Brain microvascular endothelial cell (primary cell): ENCODE data around the gene HTR3E.

Experiments
- DNase-seq: peaks from one replicate; pipeline ENCODE4 v3.0.0-alpha.2; 2020
- H3K27ac ChIP-seq: fragments of 250-450 bp; sonication (Bioruptor Pico); 2 replicates; pipeline ENCODE4 v1.5.1; 2020; ENCODE audit warnings: mild to moderate bottlenecking, moderate library complexity
- H3K27me3 ChIP-seq: fragments of 250-450 bp; sonication (Bioruptor Pico); replicated peaks from 2 replicates; pipeline ENCODE4 v1.5.1; 2020; ENCODE audit warnings: mild to moderate bottlenecking
- H3K36me3 ChIP-seq: fragments of 250-450 bp; sonication (Bioruptor Pico); replicated peaks from 2 replicates; pipeline ENCODE4 v1.5.1; 2020; ENCODE audit warnings: mild to moderate bottlenecking
- H3K4me3 ChIP-seq: 2 replicates; pipeline ENCODE4 v1.5.1; 2011; ENCODE audit warnings: low read depth, mild to moderate bottlenecking, control low read depth, low read length, moderate library complexity
- in situ Hi-C: cut with HindIII; loops from 2 replicates; pipeline ENCODE4 v1.10.0; 2017; ENCODE audit warnings: low sequenced_read_pairs, low pct_ligation_motif_present
- TF ChIP-seq, protein P1 (sequence below): IDR thresholded peaks from 2 replicates; pipeline ENCODE4 v1.5.1; 2011; ENCODE audit warnings: low read depth, mild to moderate bottlenecking, moderate library complexity, low read length, control low read depth, inconsistent platforms; ENCODE audit errors: missing control alignments

HTR3E gene

DNA sequence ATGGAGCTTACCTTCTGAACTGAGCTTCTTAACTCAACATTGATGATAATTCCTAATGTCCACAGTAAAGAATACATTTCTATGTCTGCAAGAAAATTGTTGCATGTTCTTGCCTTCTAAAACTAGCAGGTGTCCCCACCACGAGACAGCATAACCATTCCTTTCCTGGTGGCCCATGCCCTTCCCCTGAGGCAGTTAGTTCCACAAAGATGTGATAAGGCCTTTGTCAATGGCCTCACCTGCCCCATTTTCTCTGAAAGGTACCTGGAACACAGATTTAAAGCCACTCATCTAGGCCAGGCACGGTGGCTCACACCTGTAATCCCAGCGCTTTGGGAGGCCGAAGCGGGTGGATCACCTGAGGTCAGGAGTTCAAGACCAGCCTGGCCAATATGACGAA, 21.0 kb upstream of the HTR3E start:
- Histone ChIP-seq H3K27ac (no peak overlapping the region), H3K36me3 (no peaks in the 10 kb centered on the region), H3K4me3 (no peak overlapping the region), H3K27me3 (peaks cover 2% of the 10 kb centered on the region)
- in situ Hi-C loops: no loop called here
- TF ChIP-seq, protein P1, sequence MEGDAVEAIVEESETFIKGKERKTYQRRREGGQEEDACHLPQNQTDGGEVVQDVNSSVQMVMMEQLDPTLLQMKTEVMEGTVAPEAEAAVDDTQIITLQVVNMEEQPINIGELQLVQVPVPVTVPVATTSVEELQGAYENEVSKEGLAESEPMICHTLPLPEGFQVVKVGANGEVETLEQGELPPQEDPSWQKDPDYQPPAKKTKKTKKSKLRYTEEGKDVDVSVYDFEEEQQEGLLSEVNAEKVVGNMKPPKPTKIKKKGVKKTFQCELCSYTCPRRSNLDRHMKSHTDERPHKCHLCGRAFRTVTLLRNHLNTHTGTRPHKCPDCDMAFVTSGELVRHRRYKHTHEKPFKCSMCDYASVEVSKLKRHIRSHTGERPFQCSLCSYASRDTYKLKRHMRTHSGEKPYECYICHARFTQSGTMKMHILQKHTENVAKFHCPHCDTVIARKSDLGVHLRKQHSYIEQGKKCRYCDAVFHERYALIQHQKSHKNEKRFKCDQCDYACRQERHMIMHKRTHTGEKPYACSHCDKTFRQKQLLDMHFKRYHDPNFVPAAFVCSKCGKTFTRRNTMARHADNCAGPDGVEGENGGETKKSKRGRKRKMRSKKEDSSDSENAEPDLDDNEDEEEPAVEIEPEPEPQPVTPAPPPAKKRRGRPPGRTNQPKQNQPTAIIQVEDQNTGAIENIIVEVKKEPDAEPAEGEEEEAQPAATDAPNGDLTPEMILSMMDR: no peak
- no peak for DNase-seq

DNA sequence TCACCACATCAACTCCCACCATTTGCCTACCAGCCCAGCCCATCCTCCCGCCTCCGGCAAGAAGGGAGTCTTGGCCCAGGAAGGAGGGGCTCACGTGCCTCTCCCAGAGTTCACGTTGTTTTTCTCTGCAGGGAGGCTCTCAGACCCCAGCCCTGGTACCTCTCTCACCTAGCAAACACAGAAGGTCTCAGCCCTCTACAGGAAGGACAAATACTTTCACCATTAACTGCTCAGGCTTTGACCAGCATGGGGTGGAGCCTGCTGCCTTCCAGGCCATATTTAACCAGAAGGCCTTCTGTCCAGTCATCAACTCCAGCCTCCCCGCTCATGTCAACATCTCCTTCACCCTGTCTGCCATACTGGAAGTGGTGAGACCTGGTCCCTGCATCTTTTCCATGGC, 19.0 kb upstream of the HTR3E start:
- H3K27me3 ChIP-seq: peaks cover 2% of the 10 kb centered on the region
- no peak overlapping the region for H3K4me3 ChIP-seq
- in situ Hi-C loops: no loop called here
- H3K27ac ChIP-seq: no peak overlapping the region
- TF ChIP-seq, protein P1: no peak
- no peaks in the 10 kb centered on the region for H3K36me3 ChIP-seq
- no peak for DNase-seq

DNA sequence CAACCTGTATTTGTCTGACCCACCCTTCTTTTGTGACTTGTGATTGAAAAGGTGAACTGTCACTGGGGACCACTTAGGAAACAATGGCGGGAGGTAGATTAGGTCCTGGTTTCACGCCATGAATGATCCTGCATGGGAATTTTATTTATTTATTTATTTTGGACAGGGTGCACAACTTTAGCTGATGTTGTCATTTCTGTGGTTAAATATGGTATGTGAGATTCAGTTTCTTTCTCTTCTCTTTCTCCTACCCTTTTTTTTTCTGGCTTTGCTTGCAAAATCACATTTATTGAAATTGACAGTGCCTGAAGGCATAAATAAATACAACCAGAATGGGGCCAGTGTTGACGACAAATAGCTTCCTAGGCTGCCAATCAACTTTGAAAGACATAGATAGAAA, 18.0 kb upstream of the HTR3E start:
- in situ Hi-C loops: no loop called here
- no peak overlapping the region for H3K27ac ChIP-seq
- no peaks in the 10 kb centered on the region for H3K36me3 ChIP-seq
- no peak overlapping the region for H3K4me3 ChIP-seq
- no peak for DNase-seq
- TF ChIP-seq, protein P1: no peak
- H3K27me3 ChIP-seq: peaks cover under 1% of the 10 kb centered on the region

DNA sequence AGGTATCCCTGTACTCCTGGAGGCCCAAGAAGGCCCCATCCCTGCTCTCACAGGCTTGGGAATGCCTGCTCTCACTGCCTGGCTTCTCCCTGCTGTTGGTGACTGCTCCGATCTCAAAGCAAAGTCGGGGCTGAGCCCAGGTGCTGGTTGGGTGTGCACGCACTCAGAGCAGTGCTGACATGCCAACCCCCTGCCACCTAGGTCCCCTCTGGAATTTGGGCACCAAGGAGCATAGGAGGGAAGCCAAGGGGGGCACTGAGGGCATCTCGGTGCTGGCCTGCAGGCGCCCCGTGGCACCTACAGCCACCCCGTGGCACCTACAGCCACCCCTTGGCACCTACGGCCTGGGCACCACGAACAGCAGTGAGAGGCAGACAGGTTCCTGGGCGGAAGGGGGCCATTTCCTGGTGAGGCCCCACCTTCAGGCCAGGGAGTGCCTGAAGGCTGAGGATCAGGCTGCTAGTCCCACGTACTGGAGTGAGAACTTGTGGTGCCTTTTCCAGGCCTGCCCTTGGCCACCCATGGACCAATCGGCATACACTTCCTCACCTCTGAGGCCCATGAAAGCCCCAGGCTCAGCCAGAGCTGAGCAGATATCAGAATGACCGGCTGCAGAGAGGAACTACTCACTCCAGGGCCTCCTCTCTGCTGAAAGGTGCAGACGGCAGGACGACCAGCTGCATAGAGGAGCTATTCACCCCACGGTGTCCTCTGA, 15.6 kb upstream of the HTR3E start:
- TF ChIP-seq, protein P1: no peak
- Histone ChIP-seq H3K4me3 (no peak overlapping the region), H3K36me3 (no peaks in the 10 kb centered on the region), H3K27me3 (no peaks in the 10 kb centered on the region), H3K27ac (no peak overlapping the region)
- in situ Hi-C loops: no loop called here
- DNase-seq: no peak

DNA sequence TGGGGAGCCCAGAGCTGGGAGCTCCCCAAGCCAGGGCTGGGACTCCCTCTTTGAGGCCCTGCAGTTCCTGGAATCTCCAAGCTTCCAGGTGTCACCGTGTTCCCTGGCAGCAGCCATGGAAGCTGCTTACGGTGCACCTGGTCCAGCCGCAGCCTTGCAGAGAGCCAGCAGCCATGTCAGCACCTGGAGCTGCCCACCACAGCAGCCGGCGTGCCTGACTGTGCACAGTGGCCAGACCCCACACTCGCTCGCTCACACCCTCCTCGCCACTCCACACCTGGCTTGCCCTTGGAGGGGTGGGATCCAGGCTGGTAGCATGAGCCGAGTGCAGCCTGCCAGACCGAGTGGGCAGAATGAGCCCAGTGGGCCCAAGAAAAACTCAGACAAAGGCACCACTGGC, 14.8 kb upstream of the HTR3E start:
- TF ChIP-seq, protein P1: no peak
- in situ Hi-C loops: no loop called here
- H3K27ac ChIP-seq: no peak overlapping the region
- H3K4me3 ChIP-seq: no peak overlapping the region
- H3K36me3 ChIP-seq: no peaks in the 10 kb centered on the region
- no peak for DNase-seq
- H3K27me3 ChIP-seq: no peaks in the 10 kb centered on the region

DNA sequence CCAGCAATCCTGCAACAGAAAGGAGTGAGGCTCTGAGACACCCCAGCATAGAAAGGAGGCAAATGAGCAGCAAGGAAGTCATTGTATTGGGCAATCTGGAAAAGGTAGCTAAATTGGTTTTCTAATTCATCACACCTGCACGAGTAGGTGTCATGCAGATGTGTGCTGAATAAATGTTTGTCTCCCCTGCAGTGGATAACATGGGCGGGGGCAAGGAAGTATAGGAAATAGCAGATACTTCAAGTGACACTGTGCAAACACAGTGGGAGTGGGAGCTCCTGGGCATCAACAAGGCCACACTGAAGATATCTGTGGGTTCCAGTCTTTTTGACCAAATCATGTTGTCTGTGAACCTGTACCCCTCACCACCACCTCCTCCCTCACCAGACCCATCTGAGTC, 14.4 kb upstream of the HTR3E start:
- no peak for DNase-seq
- H3K4me3 ChIP-seq: no peak overlapping the region
- in situ Hi-C loops: no loop called here
- H3K36me3 ChIP-seq: no peaks in the 10 kb centered on the region
- TF ChIP-seq, protein P1: no peak
- no peak overlapping the region for H3K27ac ChIP-seq
- no peaks in the 10 kb centered on the region for H3K27me3 ChIP-seq
